Activated CD4-positive, alpha-beta T cell treated with anti-CD3 and anti-CD28 coated beads, Interleukin-10, Interleukin-2, amounts not matched to agents 100 ng/mL and 50 ng/mL, durations not matched to agents 16 hours and 8 hours (primary cell): ENCODE results near the gene HES3.

Source experiments
- DNase-seq: peaks from one replicate; pipeline ENCODE4 v3.0.0-alpha.2; 2020

Gene HES3

DNA sequence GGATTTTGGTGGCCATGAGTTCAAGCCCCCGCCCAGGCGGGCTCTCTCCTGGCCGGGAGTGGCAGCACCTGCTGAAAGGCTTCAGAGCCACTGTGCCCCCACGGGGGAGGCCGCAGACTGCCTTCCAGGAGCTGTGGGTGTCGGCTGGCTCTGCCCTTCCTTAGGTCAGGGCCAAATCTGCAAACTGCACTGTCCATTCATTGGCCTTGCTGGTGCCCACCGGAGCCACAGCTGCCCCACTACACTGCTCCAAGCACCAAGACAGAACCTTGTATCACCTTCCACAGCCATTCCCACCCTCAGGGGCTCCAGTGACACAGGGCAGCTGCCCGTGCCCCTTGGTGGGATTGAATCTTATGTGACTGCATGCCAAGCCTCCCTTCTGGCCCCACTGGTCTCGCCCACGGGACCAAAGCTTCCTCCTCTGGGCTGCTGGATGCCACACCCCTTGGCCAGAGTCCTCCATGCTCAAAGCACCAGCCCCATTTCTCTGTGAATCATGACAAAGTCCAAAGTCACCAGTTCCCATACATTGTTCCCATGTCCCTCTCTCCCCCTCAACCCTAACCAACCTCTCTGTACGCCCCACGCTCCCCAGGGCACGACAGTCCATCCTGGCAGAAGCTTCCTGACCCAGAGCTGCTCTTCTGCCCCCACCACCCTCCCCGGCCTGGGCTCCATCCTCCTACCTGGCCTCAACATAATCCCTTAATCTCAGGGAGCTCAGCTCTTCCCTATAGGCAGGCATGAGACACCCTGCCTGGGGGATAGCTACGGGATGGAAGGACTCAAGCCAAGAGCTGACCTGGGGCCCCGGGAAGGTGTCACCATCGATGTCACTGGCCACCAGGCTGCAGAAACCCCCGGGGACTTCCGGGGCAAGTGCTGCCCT is 37.8 kb downstream of the HES3 start:
- DNase-seq: no peak

DNA sequence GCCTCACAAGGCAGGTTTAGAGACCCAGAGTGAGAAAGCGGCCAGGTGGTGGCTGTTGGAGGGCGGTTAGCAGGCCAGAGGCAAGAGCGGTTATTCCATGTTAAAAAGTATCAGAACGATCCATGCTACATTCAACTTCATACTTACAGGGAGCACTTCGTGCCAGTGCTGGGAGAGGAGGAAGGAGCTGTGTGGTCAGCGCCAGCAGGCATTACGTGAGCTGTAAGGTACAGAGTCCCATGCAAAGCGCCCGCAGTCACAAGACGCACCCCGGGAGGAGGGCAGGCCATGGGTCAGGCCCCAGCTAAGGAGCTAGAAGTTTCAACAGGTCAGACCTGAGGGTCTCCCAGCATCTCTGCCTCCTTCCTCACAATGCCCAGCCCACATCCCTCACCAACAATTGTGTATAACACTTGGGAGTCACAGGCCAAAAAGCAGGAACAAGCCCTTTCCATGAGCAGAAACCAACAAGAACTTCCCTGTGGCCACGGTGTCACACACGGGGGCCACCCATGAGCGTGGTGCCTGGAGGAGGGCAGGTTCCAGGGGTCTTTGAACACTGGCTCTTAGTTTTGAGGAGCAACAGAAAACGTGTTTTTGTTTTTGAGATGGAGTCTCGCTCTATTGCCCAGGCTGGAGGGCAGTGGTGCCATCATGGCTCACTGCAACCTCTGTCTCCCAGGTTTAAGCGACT is 38.7 kb downstream of the HES3 start:
- DNase-seq: no peak

DNA sequence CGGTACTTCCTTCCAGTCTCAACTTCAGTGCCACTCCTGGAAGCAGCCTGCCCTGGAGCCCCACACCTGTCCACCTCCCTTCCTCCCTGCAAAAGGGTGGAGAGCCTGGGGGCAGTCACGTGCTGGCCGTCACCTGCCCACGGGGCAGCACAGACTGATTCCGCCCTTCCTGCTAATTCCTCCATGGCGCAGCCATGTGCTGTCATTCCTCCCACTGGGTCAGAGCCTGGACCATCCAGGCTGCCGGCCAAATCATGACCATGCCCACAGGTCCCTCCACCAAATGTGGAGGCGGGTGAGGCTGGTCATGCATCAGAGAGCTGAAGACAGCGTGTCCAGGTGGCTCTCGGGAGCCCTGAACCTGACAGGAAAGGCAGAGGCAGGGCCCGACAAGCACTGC is 41.4 kb downstream of the HES3 start:
- no peak for DNase-seq

DNA sequence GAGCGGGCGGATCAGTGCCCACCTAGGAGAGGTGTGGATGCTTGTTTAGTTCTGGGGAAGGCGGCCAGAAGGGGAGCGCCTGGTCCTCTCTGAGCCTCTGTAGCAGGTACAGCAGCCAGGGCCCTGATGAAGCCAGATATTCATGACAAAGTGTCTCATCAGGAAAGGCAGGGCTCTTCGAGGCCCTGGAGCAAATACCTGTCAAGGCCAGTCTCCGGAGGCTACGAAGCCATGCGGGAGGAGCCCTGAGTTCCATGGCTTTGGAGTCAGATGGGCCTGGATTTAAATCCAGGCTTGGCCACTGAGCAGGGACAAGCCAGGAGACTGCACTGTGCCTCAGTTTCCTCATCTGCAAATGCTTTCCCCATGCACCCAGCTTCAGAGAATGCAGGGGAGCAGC is 42.3 kb downstream of the HES3 start:
- no peak for DNase-seq

DNA sequence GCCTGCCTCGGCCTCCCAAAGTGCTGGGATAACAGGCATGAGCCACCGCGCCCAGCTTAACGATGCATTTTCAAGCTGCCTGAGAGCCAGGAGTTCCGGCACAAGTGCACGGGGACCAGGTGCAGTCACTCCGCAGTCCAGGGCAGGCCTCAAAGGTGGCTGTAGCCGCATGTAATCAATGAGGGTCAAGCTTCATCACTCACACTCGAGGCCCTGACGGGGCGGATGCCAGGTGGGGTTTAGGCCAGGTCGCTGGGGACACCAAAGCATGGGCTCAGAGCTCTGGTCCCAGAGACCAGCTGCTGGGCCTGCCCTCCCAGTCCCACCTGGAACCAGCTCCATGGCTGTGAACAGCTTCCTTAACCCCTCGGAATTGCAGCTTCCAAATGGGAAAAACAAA is 43.0 kb downstream of the HES3 start:
- DNase-seq: no peak

DNA sequence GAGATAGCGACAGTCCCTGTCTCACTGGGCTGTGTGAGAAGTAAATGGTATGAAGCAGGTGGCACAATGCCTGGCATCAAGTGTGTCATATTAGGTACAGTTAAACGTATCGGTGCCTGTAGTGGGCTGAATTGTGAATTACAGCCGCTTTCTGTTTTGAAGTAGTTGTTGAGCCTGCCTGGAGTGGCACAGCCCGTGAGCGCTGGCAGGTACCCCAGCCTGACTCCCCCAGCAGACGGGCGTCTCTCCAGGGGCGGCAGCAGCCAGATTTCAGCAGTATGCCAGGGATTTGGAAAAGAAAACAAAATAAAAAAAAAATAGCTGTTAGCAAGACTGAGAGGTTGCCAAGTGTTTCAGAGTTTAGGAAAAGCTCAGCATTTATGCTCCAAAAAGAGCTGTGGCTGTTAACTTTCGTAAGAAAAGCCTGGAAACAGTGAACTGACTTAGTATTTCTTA is 43.5 kb downstream of the HES3 start:
- no peak for DNase-seq

DNA sequence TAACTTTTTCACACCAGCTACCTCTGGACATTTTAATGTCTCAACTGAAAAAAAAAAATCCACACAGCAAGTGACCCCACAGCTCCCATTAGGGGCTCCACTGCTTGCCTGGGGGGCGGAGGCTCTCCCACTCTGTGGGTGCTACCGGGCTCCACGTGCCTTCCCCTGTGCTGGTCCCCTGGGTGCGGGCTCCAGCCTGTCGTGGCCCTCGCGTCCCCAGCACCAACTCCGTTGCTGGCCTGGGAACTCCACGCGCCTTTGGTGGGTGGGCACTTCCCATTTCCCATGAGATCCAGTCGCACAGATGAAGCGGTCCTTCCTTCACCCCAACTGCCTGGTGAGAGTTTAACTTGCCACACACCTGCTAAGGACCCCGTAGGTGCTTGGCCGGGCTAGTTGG is 44.0 kb downstream of the HES3 start:
- no peak for DNase-seq

DNA sequence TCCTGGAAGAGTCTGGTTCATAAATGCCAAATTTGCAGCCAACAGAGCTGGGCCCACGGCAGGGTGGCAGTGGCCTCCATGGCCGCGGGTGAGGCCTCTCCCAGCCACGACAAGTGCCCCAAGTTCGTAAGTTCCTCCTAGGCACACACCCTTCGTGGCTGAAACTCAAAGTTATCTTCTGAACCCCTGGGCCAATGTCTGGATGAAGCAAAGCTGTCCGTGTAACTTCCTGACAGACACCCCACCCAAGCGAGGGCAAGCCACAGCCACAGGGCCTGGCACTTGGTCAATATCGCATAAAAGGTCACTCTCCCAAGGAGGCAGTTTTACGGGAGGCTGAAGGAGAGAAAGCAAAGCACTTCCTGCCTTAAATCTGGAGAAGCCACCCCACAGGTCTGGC is 44.7 kb downstream of the HES3 start:
- DNase-seq: no peak

DNA sequence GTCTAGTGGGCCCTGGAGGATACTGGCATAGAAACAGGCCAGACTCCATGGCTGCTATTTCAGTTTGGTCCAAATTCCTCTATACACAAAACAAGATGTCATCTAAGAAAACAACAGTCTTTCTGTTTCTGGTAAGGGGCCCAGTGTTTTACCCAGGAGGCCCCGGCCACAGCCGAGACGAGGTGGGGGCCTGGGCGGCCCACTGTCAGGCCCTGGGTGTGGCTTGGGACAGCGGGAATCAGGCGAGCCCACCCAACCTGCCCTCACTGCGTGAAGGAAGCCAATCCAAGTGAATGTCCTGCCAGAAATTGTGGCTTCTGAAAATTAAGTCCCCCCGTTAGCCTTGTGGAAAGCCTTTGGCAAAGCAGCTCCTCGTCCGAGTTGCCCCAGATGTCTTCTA is 48.1 kb downstream of the HES3 start:
- no peak for DNase-seq

DNA sequence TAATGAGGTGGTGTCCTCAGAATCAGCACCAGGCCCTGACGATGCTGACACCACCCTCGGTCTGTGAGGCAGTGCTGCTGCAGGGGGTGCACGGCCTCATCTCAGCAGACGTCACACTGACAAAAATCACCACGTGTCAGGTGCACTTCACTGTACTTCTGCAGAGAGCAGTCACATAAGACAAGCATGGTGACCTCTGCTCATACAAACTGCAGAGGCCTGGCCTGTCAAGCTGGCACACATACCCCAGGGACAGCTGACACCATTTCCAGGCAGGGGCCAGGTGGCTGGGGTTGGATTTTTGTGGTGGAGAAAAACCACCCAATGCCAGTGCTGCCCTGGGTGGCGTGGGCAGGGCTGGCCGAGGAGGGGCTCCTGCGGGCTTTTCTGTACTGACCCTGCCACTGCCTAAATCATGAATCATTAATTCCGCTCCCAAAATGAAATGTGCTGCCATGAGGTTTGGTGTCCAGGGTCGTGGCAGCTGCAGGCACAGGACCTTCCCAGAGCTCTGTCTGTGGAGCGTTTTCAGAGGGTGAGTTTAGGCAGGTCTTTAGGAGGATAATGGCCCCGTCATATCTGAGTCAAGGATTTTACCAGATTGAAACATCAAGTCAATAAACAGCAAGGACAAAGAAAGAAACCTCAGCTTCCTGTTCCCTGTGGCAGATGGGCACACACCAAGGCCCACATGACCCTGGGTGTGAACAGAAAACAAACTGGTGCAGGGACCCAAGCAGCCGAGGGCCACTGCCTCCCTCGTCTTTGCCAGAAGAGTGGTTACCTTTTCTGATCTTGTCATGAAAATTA is 50.3 kb downstream of the HES3 start:
- DNase-seq: no peak

DNA sequence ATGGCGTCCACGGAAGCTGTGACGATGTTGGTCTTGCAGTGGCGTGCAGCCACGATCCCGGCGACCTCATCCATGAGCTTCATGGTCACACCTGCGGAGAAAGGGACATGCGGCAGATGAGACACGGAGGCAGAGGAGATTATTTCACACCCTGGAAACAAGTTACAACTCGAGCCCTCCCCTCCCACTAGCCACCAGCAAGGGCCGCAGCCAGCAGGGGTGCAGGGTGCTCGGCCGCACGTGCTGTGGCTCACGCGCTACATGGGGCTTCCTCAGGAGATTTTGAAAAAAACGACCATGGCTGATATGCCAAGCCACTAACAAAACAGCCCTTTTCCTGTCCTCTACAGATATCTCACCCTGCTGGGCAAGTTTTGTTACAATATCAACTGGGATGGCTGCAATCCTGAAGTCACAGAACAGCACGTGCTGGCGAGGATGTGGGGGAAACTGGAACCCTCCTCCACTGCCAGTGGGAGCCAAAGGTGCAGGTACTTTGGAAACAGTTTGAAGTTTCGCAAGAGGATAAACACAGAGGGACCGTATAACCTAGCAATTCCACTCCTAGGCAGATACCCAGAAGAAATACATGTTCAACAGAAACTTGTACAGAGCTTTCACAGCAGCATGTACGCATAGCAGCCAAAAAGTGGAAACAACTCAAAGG is 51.0 kb downstream of the HES3 start:
- DNase-seq: no peak
